Testis (tissue), 3 donors: ENCODE data around the gene ABAT. TPM values are rescaled to one million over a fixed set of nuclear protein-coding genes. Genes with fewer than 3 reads are reported as not detected.

Experiments
- DNase-seq: peaks from one replicate; pipeline ENCODE4 v3.0.0-alpha.2; 2019
- H3K27ac ChIP-seq, 2 donors: fragments of 200-600 bp; sonication (generic); one replicate each; pipeline ENCODE4 v1.5.1; 2019
- H3K27me3 ChIP-seq: fragments of 200-600 bp; sonication (generic); one replicate; pipeline ENCODE4 v1.5.1; 2019
- H3K36me3 ChIP-seq: fragments of 200-600 bp; sonication (generic); one replicate; pipeline ENCODE4 v1.5.1; 2017; ENCODE audit warnings: low read depth; ENCODE audit errors: missing control alignments
- H3K4me1 ChIP-seq: fragments of 200-600 bp; sonication (generic); one replicate; pipeline ENCODE4 v1.5.1; 2019
- H3K4me3 ChIP-seq, 2 donors: fragments of 200-600 bp; sonication (generic); one replicate each; pipeline ENCODE4 v1.5.1; 2017 to 2019
- H3K9me3 ChIP-seq: fragments of 200-600 bp; sonication (generic); one replicate; pipeline ENCODE4 v1.5.1; 2017
- CTCF ChIP-seq, 3 experiments: fragments of 450-650 bp in 2 of 3; fragments of 200-600 bp in 1 of 3; sonication (generic) in 1 of 3; IDR thresholded peaks; one replicate each; pipeline ENCODE4 v1.5.1; 2016 to 2019; ENCODE audit warnings: antibody characterized with exemption in 3 of 3, mild to moderate bottlenecking in 2 of 3, moderate library complexity in 1 of 3
- POLR2A ChIP-seq: fragments of 450-650 bp; IDR thresholded peaks from one replicate; pipeline ENCODE4 v1.6.1; 2017; ENCODE audit warnings: antibody characterized with exemption, mild to moderate bottlenecking, moderate library complexity
- WGBS, 2 donors: methylation state at CpG; one replicate each; pipeline ENCODE4 v1.1.5; 2018; 5-methylcytosine and 5-hydroxymethylcytosine counted together
- intact Hi-C: fragments of 100-400 bp; cut with DNase I; formaldehyde crosslinking; loops from one replicate; pipeline ENCODE4 v1.15.1; 2023; ENCODE audit warnings: low total_unique reads
- polyA plus RNA-seq: library from polyadenylated mRNA; stranded (reverse); fragments of 350-450 nt; fragmentation: Illumina TruSeq; extraction: RNeasy Lipid Tissue Mini Kit (QIAGEN cat#74804); gene quantifications from one replicate; pipeline ENCODE4 v1.2.3, GENCODE V29; 2014; ENCODE audit warnings: low read depth, low replicate concordance; ENCODE audit not compliant: insufficient read depth
- total RNA-seq, 2 donors: library from RNA; depleted of rRNA; stranded (reverse); fragments of >200 nt; gene quantifications; one replicate each; pipeline ENCODE4 v1.2.3, GENCODE V29; 2016

Gene ABAT
- total and polyA plus RNA-seq, 3 donors from 2014 or later: 25.3 to 108 (median 71.7) TPM

- Histone ChIP-seq H3K4me1 (peaks cover 17% of the 10 kb centered on the region), H3K27ac (no peak overlapping the region), H3K36me3 (no peaks in the 10 kb centered on the region), H3K27me3 (no peaks in the 10 kb centered on the region), H3K4me3 (no peak overlapping the region), H3K9me3 (no peaks in the 10 kb centered on the region)
- WGBS, 2 donors: 97 to 100% methylated on average over 2 to 5 of the region's 5 CpGs
- intact Hi-C loops: no loop called here
- TF ChIP-seq CTCF (IDR thresholded peaks at IDR 0.05): no peak
- DNase-seq: no peak
Measured at GRCh38 chr16:8735574-8735973, 61.2 kb downstream of the ABAT start.

- TF ChIP-seq CTCF (IDR thresholded peaks at IDR 0.05) (no peak), POLR2A (no peak)
- H3K4me1 ChIP-seq: peaks cover 19% of the 10 kb centered on the region
- intact Hi-C loops: no loop called here
- H3K9me3 ChIP-seq: no peaks in the 10 kb centered on the region
- no peak for DNase-seq
- H3K27ac ChIP-seq: no peak overlapping the region
- no peaks in the 10 kb centered on the region for H3K27me3 ChIP-seq
- WGBS, 2 donors: 82 to 83% methylated on average over 8 to 9 of the region's 9 CpGs
- H3K4me3 ChIP-seq: no peak overlapping the region
- no peaks in the 10 kb centered on the region for H3K36me3 ChIP-seq
Measured at GRCh38 chr16:8736123-8736668, 61.8 kb downstream of the ABAT start.

DNA sequence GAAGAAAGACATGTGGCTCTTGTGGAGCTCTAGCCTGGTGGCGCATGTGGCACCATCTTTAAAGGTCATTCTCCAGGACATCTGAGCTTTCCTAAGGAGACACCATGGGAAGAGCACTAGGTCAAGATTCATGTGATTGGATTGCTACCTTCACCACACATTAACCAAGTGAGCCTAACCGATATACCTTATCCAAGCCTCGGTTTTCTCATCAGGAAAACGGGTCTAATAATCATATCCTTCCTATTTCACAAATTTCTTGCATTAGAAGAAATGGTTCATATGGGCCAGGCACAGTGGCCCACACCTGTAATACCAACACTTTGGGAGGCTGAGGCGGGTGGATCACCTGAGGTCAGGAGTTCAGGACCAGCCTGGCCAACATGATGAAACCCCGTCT is 64.7 kb downstream of the ABAT start:
- WGBS, 2 donors: 82 to 92% methylated on average over 6 of the region's 6 CpGs
- H3K36me3 ChIP-seq: no peaks in the 10 kb centered on the region
- peaks cover 33% of the 10 kb centered on the region for H3K4me1 ChIP-seq
- TF ChIP-seq POLR2A (no peak), CTCF (IDR thresholded peaks at IDR 0.05) (no peak)
- H3K27me3 ChIP-seq: no peaks in the 10 kb centered on the region
- intact Hi-C loops: no loop called here
- DNase-seq: no peak
- no peak overlapping the region for H3K4me3 ChIP-seq
- no peaks in the 10 kb centered on the region for H3K9me3 ChIP-seq
- no peak overlapping the region for H3K27ac ChIP-seq

- H3K36me3 ChIP-seq: no peaks in the 10 kb centered on the region
- H3K27ac ChIP-seq: peak overlapping the region; percentile 23 to 50
- no peaks in the 10 kb centered on the region for H3K9me3 ChIP-seq
- TF ChIP-seq POLR2A: no peak
- intact Hi-C loops: no loop called here
- H3K27me3 ChIP-seq: no peaks in the 10 kb centered on the region
- H3K4me3 ChIP-seq: no peak overlapping the region
- peak; percentile 62 for DNase-seq
- peaks cover 33% of the 10 kb centered on the region for H3K4me1 ChIP-seq
- 53 to 57% methylated on average over 13 of the region's 13 CpGs for WGBS, 2 donors
Measured at GRCh38 chr16:8739989-8740704, 65.7 kb downstream of the ABAT start.

DNA sequence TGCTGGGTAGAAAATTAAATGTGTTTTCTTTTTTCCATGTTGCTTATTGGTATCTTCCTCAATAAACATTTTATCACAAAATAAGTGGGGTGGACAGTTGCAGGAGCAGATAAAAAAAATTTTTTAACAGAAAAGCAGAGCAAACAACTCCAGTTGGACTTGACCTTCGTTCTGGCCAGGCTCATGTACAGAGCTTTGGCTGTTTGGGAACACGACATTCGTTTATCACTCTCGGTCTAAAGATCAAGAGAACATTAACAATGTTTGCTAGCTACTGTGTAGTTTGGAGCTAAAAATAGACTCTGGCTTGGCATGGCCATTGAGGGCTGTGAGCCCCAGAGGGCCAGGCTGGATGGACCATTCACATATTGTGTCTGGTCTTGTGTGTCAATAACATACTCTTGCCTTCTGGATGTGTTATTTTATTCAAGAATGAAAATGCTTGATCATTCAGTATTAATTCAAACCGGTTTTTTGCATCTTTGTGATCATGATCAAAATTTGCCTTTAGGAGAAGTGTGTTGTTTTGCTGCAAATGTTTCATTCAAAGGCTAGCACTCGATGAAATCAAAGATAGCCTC is 66.4 kb downstream of the ABAT start:
- H3K4me1 ChIP-seq: peaks cover 33% of the 10 kb centered on the region
- no peaks in the 10 kb centered on the region for H3K9me3 ChIP-seq
- no peaks in the 10 kb centered on the region for H3K27me3 ChIP-seq
- intact Hi-C loops: no loop called here
- peak; percentile 81 for DNase-seq
- H3K27ac ChIP-seq: peak overlapping the region; percentile 37 to 50
- TF ChIP-seq POLR2A: no peak
- 26 to 40% methylated on average over 6 of the region's 6 CpGs for WGBS, 2 donors
- H3K4me3 ChIP-seq: no peak overlapping the region
- H3K36me3 ChIP-seq: no peaks in the 10 kb centered on the region
